ENCODE results near the gene POU6F2. TPM values are rescaled to one million over a fixed set of nuclear protein-coding genes. Genes with fewer than 3 reads are reported as not detected.
"Not testable (repeated sequence)": the region's sequence is repeated elsewhere in the genome, so short reads cannot be mapped to it uniquely, and the experiment has no call there.

POU6F2 gene, protein sequence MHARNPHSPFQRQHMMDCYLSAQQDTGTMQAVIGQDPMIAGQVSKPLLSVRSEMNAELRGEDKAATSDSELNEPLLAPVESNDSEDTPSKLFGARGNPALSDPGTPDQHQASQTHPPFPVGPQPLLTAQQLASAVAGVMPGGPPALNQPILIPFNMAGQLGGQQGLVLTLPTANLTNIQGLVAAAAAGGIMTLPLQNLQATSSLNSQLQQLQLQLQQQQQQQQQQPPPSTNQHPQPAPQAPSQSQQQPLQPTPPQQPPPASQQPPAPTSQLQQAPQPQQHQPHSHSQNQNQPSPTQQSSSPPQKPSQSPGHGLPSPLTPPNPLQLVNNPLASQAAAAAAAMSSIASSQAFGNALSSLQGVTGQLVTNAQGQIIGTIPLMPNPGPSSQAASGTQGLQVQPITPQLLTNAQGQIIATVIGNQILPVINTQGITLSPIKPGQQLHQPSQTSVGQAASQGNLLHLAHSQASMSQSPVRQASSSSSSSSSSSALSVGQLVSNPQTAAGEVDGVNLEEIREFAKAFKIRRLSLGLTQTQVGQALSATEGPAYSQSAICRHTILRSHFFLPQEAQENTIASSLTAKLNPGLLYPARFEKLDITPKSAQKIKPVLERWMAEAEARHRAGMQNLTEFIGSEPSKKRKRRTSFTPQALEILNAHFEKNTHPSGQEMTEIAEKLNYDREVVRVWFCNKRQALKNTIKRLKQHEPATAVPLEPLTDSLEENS
- 3.3 TPM for total RNA-seq

GRCh38 chr7:38977685-38978084, at the start of gene POU6F2:
POU6F2 (plus strand) TSS chr7:38977909; CDS start chr7:38977954, 45 bp downstream.
- DNase-seq (ENCODE audit: low spot score in 2 of 2) (no peak), FAIRE-seq (no peak)

DNA sequence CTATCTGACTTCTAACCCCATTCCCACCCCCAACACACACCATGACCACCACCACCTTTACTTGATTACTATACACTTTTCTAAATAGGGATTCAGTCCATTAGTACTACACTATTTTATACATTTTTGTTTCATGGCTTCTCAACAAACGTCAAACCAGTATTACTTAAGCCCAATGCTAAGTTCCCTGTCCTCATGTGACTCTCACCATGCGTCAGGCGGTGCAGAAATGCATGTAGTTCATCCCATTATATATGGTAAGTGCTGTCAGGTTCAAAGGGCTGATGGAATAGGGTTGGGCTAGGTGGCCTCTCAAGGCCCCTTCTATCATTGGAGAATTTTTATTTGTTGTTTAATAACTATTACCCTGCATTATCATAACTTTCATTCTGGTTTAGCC, 49.2 kb upstream of the POU6F2 start:
- no peak for DNase-seq (ENCODE audit: low spot score in 2 of 2)
- no peak for FAIRE-seq

GRCh38 chr7:38929460-38930171, 48.1 kb upstream of the POU6F2 start:
- no peak for DNase-seq (ENCODE audit: low spot score in 2 of 2)
- no peak for FAIRE-seq

DNA sequence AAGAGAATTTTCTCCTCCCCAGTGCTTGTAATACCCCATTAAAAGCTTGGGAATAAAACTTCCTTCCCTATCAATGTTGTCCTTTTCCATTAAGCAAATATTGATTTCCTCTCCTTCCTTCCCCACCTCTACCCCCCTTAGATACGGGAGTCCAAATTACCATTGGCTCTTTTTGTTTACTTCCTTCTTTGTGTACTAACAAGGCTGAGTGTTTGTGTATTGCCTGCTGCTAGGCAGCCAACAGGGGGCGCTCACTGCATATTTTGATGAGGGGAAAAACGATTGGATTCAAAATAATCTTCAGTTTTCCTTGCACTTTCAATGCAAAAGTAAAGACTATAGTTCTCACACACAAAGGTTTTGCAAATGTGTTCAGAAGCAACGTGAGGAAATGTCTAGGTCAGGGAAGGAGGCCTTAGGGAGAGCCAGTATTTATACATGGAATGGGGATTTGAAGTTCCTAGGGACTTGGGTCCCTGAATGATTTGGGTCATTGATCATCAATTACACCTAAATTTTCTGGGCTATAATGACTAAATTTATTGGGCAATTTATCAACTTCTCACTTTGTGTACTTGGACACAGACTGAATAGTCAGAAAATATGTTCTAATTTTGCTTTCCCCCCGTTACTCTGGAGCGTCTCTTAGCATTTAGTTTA, 45.1 kb upstream of the POU6F2 start:
- DNase-seq (ENCODE audit: low spot score in 2 of 2): peak in 1 of 2 donors; percentile 20
- no peak for FAIRE-seq

- FAIRE-seq (no peak), DNase-seq (ENCODE audit: low spot score in 2 of 2) (no peak)
Observed at GRCh38 chr7:38934051-38934450, 43.7 kb upstream of the POU6F2 start.

DNA sequence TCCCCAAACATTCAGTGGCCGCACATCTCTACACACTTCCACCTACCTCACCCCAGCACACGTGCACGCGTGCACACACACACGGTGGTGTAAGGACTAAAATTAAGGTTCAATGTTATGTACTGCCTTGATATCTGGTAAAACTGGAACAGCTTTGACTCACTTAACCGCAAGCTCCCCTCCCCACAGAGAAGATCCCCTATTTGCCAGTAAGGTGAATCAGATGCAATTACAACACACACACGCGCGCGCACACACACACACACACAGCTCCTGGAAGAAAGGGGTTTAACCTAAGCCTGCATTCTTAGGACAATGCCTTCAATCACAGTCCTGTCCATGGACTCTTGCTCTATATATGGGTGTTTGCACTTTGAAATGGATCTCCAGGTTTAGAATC, 43.2 kb upstream of the POU6F2 start:
- FAIRE-seq (no peak), DNase-seq (ENCODE audit: low spot score in 2 of 2) (no peak)

GRCh38 chr7:38936641-38937040, 41.1 kb upstream of the POU6F2 start:
- FAIRE-seq (no peak), DNase-seq (ENCODE audit: low spot score in 2 of 2) (no peak)

GRCh38 chr7:38938001-38938485, 39.7 kb upstream of the POU6F2 start:
- no peak for FAIRE-seq
- no peak for DNase-seq (ENCODE audit: low spot score in 2 of 2)

DNA sequence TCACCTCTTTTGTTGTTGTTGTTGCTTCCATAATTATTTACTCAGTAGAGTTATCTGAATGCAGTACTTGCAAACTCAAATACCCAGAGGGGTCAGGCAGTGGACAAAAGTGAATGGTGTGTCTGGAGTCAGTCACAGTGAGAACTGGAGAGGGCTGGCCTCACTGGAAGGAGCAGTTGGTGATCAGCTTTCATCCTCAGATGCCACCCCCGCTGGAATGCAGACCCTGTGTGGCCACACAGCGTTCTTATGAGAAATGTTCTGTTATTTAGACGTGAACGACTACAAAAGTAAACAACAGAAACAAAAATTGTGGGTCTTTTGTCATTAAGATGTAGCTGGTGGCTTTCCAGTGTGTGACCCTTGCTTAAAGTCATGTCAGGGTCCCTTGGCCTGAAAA, 39.1 kb upstream of the POU6F2 start:
- DNase-seq (ENCODE audit: low spot score in 2 of 2): no peak
- no peak for FAIRE-seq

- FAIRE-seq: no peak
Observed at GRCh38 chr7:38940774-38941173, 36.9 kb upstream of the POU6F2 start.

GRCh38 chr7:38942431-38943051, 35.2 kb upstream of the POU6F2 start:
- DNase-seq (ENCODE audit: low spot score in 2 of 2) (no peak), FAIRE-seq (no peak)

More at GRCh38 chr7:38940774-38941173, 36.9 kb upstream of the POU6F2 start:
- no peak for DNase-seq (ENCODE audit: low spot score in 2 of 2)

DNA sequence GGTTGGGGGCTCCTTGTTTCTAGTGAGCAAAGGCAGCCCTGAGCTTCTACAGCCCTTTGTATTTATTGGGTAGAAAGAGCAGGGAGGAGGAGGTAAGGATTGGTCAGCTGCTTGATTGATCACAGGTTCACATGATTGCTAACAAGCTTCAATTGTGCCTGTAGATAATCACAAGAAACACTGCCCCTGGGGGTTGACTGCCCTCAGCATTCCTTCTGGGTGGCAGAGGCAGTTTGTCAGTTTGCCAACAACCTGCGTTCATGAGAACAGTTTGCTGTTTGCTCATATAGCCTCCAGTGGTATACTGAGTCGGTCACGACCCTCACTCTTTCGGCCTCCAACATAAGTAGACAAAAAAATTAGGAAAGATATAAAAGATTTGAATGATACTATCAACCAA, 30.2 kb upstream of the POU6F2 start:
- not testable (repeated sequence) for DNase-seq (ENCODE audit: low spot score in 2 of 2); FAIRE-seq

DNA sequence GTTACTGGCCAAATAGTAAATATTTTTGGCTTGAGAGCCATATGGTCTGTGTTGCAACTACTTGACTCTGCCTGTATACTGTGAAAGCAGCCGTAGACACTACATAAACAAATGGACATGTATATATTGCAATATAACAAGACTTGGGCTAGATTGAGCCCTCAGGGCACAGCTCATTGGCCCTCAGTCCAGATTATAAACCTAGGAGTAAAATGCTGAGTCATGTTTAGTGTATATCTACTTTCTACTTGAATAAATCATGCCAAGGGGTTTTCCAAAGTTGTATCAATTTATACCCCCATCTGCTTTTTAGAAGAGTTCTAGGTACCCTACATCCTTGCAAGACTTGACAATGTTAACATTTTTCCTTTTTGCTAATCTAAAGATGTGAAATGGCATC, 27.4 kb upstream of the POU6F2 start:
- FAIRE-seq: no peak
- no peak for DNase-seq (ENCODE audit: low spot score in 2 of 2)

- FAIRE-seq: no peak
- no peak for DNase-seq (ENCODE audit: low spot score in 2 of 2)
Observed at GRCh38 chr7:38951213-38951612, 26.5 kb upstream of the POU6F2 start.

DNA sequence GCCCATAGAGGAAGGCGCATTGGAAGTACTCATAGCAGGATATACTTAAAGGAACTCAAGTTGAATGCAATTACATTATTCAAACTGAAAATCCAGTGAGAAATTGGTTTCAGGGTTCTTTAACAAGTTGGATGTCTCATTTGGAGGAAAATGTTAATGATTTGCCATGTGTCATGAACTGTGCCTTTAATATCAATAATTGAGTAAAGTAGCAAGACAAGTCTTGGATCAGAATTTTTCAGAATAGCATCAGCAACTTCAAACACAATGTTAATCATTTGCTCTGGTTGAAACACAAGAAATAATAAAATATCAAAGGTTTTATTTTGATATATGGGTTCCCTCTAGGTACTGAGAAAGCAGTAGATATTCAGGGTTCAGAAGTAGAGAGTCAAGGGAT, 24.5 kb upstream of the POU6F2 start:
- DNase-seq (ENCODE audit: low spot score in 2 of 2): no peak
- FAIRE-seq: no peak

- FAIRE-seq (no peak), DNase-seq (ENCODE audit: low spot score in 2 of 2) (no peak)
Observed at GRCh38 chr7:38953971-38954370, 23.7 kb upstream of the POU6F2 start.

DNA sequence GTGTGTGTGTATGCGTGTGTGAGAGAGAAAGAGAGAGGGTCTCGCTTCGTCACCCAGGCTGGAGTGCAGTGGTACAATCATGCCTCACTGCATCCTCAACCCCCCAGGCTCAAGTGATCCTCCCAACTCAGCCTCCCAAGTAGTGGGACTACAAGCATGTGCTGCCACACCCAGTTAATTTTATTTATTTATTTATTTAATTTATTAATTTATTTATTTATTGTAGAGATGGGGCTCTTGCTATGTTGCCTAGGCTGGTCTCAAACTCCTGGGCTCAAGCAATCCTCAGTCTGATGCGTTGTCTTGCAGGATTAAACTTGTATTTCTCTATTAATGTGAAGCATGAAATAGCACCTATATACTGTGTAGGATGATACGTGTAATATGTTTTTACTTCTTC, 21.8 kb upstream of the POU6F2 start:
- FAIRE-seq (no peak), DNase-seq (ENCODE audit: low spot score in 2 of 2) (no peak)

DNA sequence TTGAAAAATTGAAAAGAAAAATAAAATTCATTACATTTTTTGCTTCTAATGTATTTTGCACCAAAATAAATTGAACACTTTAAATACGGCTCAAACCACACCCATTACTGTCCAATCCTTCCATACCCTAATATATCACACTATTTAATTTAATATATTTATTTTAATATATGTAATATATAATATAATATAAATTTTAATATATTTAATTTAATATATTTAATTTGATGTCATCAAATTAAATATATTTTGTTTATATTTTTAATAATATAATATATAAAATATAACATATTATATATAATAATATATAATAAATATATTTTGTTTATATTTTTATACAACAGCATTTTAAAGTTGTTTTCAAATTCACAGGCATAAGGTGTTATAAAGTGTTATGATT, 15.7 kb upstream of the POU6F2 start:
- no peak for DNase-seq (ENCODE audit: low spot score in 2 of 2)
- peak; percentile 70 for FAIRE-seq

- no peak for FAIRE-seq
- no peak for DNase-seq (ENCODE audit: low spot score in 2 of 2)
Observed at GRCh38 chr7:38964921-38965320, 12.8 kb upstream of the POU6F2 start.

DNA sequence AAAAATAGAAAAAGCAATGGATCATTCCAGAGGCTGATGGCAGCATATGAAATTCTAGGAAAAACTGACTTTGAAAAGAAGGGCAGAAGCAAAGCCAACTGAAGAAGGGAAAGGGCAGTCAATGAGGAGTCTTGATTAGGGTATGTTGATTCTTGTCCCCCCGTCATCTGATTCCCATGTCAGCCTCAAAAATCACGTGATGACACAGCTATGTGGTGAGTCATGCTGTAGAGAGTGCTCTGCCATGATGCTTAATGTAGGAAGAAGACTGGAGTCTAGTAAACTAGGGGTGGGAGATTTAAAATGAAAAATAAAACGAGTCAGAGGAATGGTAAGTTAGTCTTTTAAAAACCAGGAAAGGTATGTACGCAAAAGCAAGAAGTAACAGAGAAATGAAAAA, 3.9 kb upstream of the POU6F2 start:
- DNase-seq (ENCODE audit: low spot score in 2 of 2) (no peak), FAIRE-seq (no peak)
